SJSA1 (cell line): Measurements from ENCODE around the gene GPD2. TPM values are rescaled to one million over a fixed set of nuclear protein-coding genes. Genes with fewer than 3 reads are reported as not detected.
"Not testable (repeated sequence)": the region's sequence is repeated elsewhere in the genome, so short reads cannot be mapped to it uniquely, and the experiment has no call there.

Source experiments
- DNase-seq, 2 experiments: peaks; one replicate each; pipeline ENCODE4 v3.0.0-alpha.2; 2015 to 2020; ENCODE audit warnings: low spot score in 2 of 2, low read depth in 1 of 2
- H3K27ac ChIP-seq: fragments of 250-450 bp; sonication (Bioruptor Pico); 2 replicates; pipeline ENCODE4 v1.5.1; 2020; ENCODE audit warnings: mild to moderate bottlenecking, moderate library complexity
- H3K27me3 ChIP-seq: fragments of 250-450 bp; sonication (Bioruptor Pico); replicated peaks from 2 replicates; pipeline ENCODE4 v1.5.1; 2020; ENCODE audit warnings: mild to moderate bottlenecking, moderate library complexity
- H3K36me3 ChIP-seq: fragments of 250-450 bp; sonication (Bioruptor Pico); 2 replicates; pipeline ENCODE4 v1.5.1; 2020; ENCODE audit warnings: mild to moderate bottlenecking
- H3K4me1 ChIP-seq: fragments of 250-450 bp; sonication (Bioruptor Pico); replicated peaks from 2 replicates; pipeline ENCODE4 v1.6.1; 2021; ENCODE audit warnings: mild to moderate bottlenecking
- H3K4me3 ChIP-seq: fragments of 250-450 bp; sonication (Bioruptor Pico); 2 replicates; pipeline ENCODE4 v1.5.1; 2020; ENCODE audit warnings: mild to moderate bottlenecking
- H3K9me3 ChIP-seq: fragments of 250-450 bp; sonication (Bioruptor Pico); replicated peaks from 2 replicates; pipeline ENCODE4 v1.5.1; 2020; ENCODE audit warnings: mild to moderate bottlenecking
- total RNA-seq: library from RNA; depleted of rRNA; stranded (reverse); fragments of >200 nt; shearing (Covaris generic); gene quantifications from 2 replicates; pipeline ENCODE4 v1.2.3, GENCODE V29; 2014

The GPD2 gene
- total RNA-seq, 1 experiment from 2014 or later, result 218 TPM

GRCh38 chr2:156495998-156496397 is 59.8 kb downstream of the GPD2 start:
- not testable (repeated sequence) for H3K36me3 ChIP-seq, H3K27ac ChIP-seq

GRCh38 chr2:156505696-156506095 is 69.5 kb downstream of the GPD2 start:
- H3K4me3 ChIP-seq, result no peak overlapping the region
- H3K36me3 ChIP-seq, result no peaks in the 10 kb centered on the region; the same call in 1 of the 2 replicates
- no peak for DNase-seq
- no peaks in the 10 kb centered on the region for H3K4me1 ChIP-seq
- no peaks in the 10 kb centered on the region for H3K27me3 ChIP-seq
- no peak overlapping the region for H3K27ac ChIP-seq
- no peaks in the 10 kb centered on the region for H3K9me3 ChIP-seq

More at GRCh38 chr2:156495998-156496397, 59.8 kb downstream of the GPD2 start:
- not testable (repeated sequence) for H3K4me1 ChIP-seq, H3K4me3 ChIP-seq, H3K9me3 ChIP-seq, H3K27me3 ChIP-seq, DNase-seq

GRCh38 chr2:156511122-156511521 is 74.9 kb downstream of the GPD2 start:
- Histone ChIP-seq H3K4me3 (no peak overlapping the region), H3K9me3 (no peaks in the 10 kb centered on the region), H3K27me3 (no peaks in the 10 kb centered on the region), H3K36me3 (peaks cover 35% of the 10 kb centered on the region), H3K4me1 (0 out of 2 replicates have a peak, but pooled peaks cover 8% of the 10 kb centered on the region), H3K27ac (no peak overlapping the region)
- no peak for DNase-seq

- no peaks in the 10 kb centered on the region for H3K27me3 ChIP-seq
- H3K36me3 ChIP-seq, result peaks cover 41% of the 10 kb centered on the region
- H3K9me3 ChIP-seq, result no peaks in the 10 kb centered on the region
- no peak overlapping the region for H3K4me3 ChIP-seq
- H3K27ac ChIP-seq, result no peak overlapping the region
- H3K4me1 ChIP-seq, result 0 out of 2 replicates have a peak, but pooled peaks cover 8% of the 10 kb centered on the region
- DNase-seq, result no peak
Measured at GRCh38 chr2:156511803-156512202, 75.6 kb downstream of the GPD2 start.

- Histone ChIP-seq H3K4me1 (0 out of 2 replicates have a peak, but pooled peaks cover 8% of the 10 kb centered on the region), H3K36me3 (peaks cover 41% of the 10 kb centered on the region), H3K27me3 (no peaks in the 10 kb centered on the region), H3K27ac (no peak overlapping the region), H3K4me3 (no peak overlapping the region), H3K9me3 (no peaks in the 10 kb centered on the region)
- DNase-seq, result no peak
Measured at GRCh38 chr2:156512451-156512850, 76.3 kb downstream of the GPD2 start.

- Histone ChIP-seq H3K9me3 (no peaks in the 10 kb centered on the region), H3K27ac (no peak overlapping the region), H3K27me3 (no peaks in the 10 kb centered on the region), H3K4me1 (0 out of 2 replicates have a peak, but pooled peaks cover 8% of the 10 kb centered on the region), H3K4me3 (no peak overlapping the region), H3K36me3 (peaks cover 41% of the 10 kb centered on the region)
- DNase-seq, result no peak
Measured at GRCh38 chr2:156513219-156513618, 77.0 kb downstream of the GPD2 start.

GRCh38 chr2:156517419-156517818 is 81.2 kb downstream of the GPD2 start:
- Histone ChIP-seq H3K4me1 (0 out of 2 replicates have a peak, but pooled peaks cover 3% of the 10 kb centered on the region), H3K4me3 (no peak overlapping the region), H3K27ac (no peak overlapping the region), H3K9me3 (no peaks in the 10 kb centered on the region), H3K36me3 (peaks cover 34% of the 10 kb centered on the region), H3K27me3 (no peaks in the 10 kb centered on the region)
- no peak for DNase-seq

- Histone ChIP-seq H3K27ac (no peak overlapping the region), H3K4me3 (no peak overlapping the region), H3K27me3 (no peaks in the 10 kb centered on the region), H3K4me1 (no peaks in the 10 kb centered on the region), H3K36me3 (peaks cover 30% of the 10 kb centered on the region), H3K9me3 (no peaks in the 10 kb centered on the region)
- DNase-seq, result no peak
Measured at GRCh38 chr2:156518138-156518537, 82.0 kb downstream of the GPD2 start.

- DNase-seq, result no peak
- H3K9me3 ChIP-seq, result no peaks in the 10 kb centered on the region
Measured at GRCh38 chr2:156522864-156523440, 86.8 kb downstream of the GPD2 start.

GRCh38 chr2:156526950-156527636 is 90.9 kb downstream of the GPD2 start:
- Histone ChIP-seq H3K36me3 (peaks cover 2% of the 10 kb centered on the region; the same call in 1 of the 2 replicates), H3K4me1 (no peaks in the 10 kb centered on the region), H3K27ac (no peak overlapping the region), H3K27me3 (no peaks in the 10 kb centered on the region), H3K4me3 (no peak overlapping the region), H3K9me3 (no peaks in the 10 kb centered on the region)
- no peak for DNase-seq

More at GRCh38 chr2:156522864-156523440, 86.8 kb downstream of the GPD2 start:
- Histone ChIP-seq H3K4me1 (no peaks in the 10 kb centered on the region), H3K36me3 (peaks cover 2% of the 10 kb centered on the region; the same call in 1 of the 2 replicates), H3K27me3 (no peaks in the 10 kb centered on the region), H3K4me3 (no peak overlapping the region), H3K27ac (no peak overlapping the region)

- H3K9me3 ChIP-seq, H3K27ac ChIP-seq, H3K36me3 ChIP-seq, DNase-seq, H3K4me3 ChIP-seq, H3K27me3 ChIP-seq, H3K4me1 ChIP-seq: not testable (repeated sequence)
Measured at GRCh38 chr2:156528583-156528982, 92.4 kb downstream of the GPD2 start.

- Histone ChIP-seq H3K4me1 (peaks cover 13% of the 10 kb centered on the region), H3K36me3 (no peaks in the 10 kb centered on the region)
- DNase-seq, result no peak
Measured at GRCh38 chr2:156532989-156533388, 96.8 kb downstream of the GPD2 start.

GRCh38 chr2:156536534-156536933 is 100.4 kb downstream of the GPD2 start:
- Histone ChIP-seq H3K36me3 (no peaks in the 10 kb centered on the region), H3K4me3 (no peak overlapping the region), H3K27ac (peak overlapping the region; percentile 66; the same call in 1 of the 2 replicates), H3K27me3 (no peaks in the 10 kb centered on the region), H3K9me3 (no peaks in the 10 kb centered on the region), H3K4me1 (peaks cover 42% of the 10 kb centered on the region)
- peak in 1 of 2 experiments; percentile 9 for DNase-seq

More at GRCh38 chr2:156532989-156533388, 96.8 kb downstream of the GPD2 start:
- no peak overlapping the region for H3K4me3 ChIP-seq
- no peaks in the 10 kb centered on the region for H3K9me3 ChIP-seq
- no peak overlapping the region for H3K27ac ChIP-seq
- H3K27me3 ChIP-seq, result no peaks in the 10 kb centered on the region

- no peak overlapping the region for H3K4me3 ChIP-seq
Measured at GRCh38 chr2:156537141-156537540, 101.0 kb downstream of the GPD2 start.

More at GRCh38 chr2:156537141-156537540, 101.0 kb downstream of the GPD2 start:
- Histone ChIP-seq H3K4me1 (peaks cover 46% of the 10 kb centered on the region), H3K27ac (peak overlapping the region; percentile 66), H3K27me3 (no peaks in the 10 kb centered on the region), H3K9me3 (no peaks in the 10 kb centered on the region), H3K36me3 (no peaks in the 10 kb centered on the region)
- peak in 1 of 2 experiments; percentile 57 for DNase-seq
